Pancreas (tissue), 10 donors: ENCODE data around the gene IGSF11. TPM values are rescaled to one million over a fixed set of nuclear protein-coding genes. Genes with fewer than 3 reads are reported as not detected.
A peak's percentile ranks its signal among the peaks of the same experiment; 100 is the strongest.

ENCODE experiments used
- ATAC-seq, 4 donors: fragments of 200-7000 bp; cut with Tn5 transposase; one replicate each; pipeline versions ENCODE4 v1.8.0 to v1.9.1; 2020; ENCODE audit warnings: mild to moderate bottlenecking in 4 of 4, moderate library complexity in 4 of 4
- DNase-seq, 6 donors: peaks; one replicate each; pipeline ENCODE4 v3.0.0-alpha.2; 2020
- FAIRE-seq: peaks from 2 replicates; lab custom pipeline; 2012; peaks lifted over from hg19 to GRCh38; lab: Jason Lieb, UNC
- H3K27ac ChIP-seq, 4 donors: fragments of 200-600 bp; sonication (generic); 1 replicate in 3 of 4; 2 replicates in 1 of 4; pipeline versions ENCODE4 v1.5.0 to v1.8.0; 2020
- H3K27me3 ChIP-seq, 4 donors: fragments of 200-600 bp; one replicate each; pipeline ENCODE4 v1.8.0; 2021
- H3K36me3 ChIP-seq, 3 donors: fragments of 200-600 bp; sonication (generic) in 1 of 3; one replicate each; pipeline versions ENCODE4 v1.5.0 to v1.8.0; 2020 to 2021
- H3K4me1 ChIP-seq, 3 donors: fragments of 200-600 bp; one replicate each; pipeline ENCODE4 v1.8.0; 2021
- H3K4me3 ChIP-seq, 4 donors: fragments of 200-600 bp; sonication (generic) in 2 of 4; one replicate each; pipeline versions ENCODE4 v1.5.0 to v1.8.0; 2020 to 2021
- H3K9me3 ChIP-seq, 4 donors: fragments of 200-600 bp; one replicate each; pipeline ENCODE4 v1.8.0; 2021
- CTCF ChIP-seq, 4 donors: fragments of 200-600 bp; sonication (generic) in 3 of 4; IDR thresholded peaks; one replicate each; pipeline versions ENCODE4 v1.5.0 to v1.8.0; 2021; ENCODE audit warnings: antibody characterized with exemption in 4 of 4
- WGBS, 2 donors: extraction: QIAGEN DNeasy Blood & Tissue Kit; methylation state at CpG; one replicate each; pipeline ENCODE4 v1.1.7; 2013; 5-methylcytosine and 5-hydroxymethylcytosine counted together
- intact Hi-C, 3 donors: fragments of 100-400 bp; cut with DNase I; formaldehyde crosslinking; loops; one replicate each; pipeline versions ENCODE4 v1.11.1 to v1.14.2; 2022
- polyA plus RNA-seq, 2 donors: library from polyadenylated mRNA; stranded (reverse); fragments of 200-250 nt; gene quantifications; one replicate each; pipeline ENCODE4 v1.2.3, GENCODE V29; 2013
- total RNA-seq, 6 donors: library from RNA; stranded (reverse); fragmentation: NEBNext Ultra II Directional in 4 of 6; extraction: Animal tissue kit (Norgen Biotek cat#: 25700) in 4 of 6; gene quantifications; one replicate each; pipeline versions ENCODE4 v1.2.1 to v1.2.4, GENCODE V29; 2021 to 2023
- donor health status: healthy with polysubstance abuse.
- donor health status: DM: no; HTN: no; CAD: no; lungs with moderate emphysema.
- donor health status: DM: no; HTN: no; CAD: no.
- donor health status: control.
- donor health status: control.
- donor health status: Bipolar disorder and iron deficiency.
- donor health status: DM: yes; HTN: yes; CAD: no.
- donor health status: DM: no; HTN: no; CAD: no.
- donor health status: DM: no; HTN: no; CAD: no.
- donor health status: DM: yes; HTN: yes; CAD: no.

The IGSF11 gene
- total and polyA plus RNA-seq, 8 donors: 1.5 to 6.4 (median 3.3) TPM

- FAIRE-seq (no peak), ATAC-seq (no peak), DNase-seq (no peak)
- Histone ChIP-seq H3K9me3 (peaks cover 0 to 2% (median 0%) of the 10 kb centered on the region in 4 donors), H3K36me3 (no peaks in the 10 kb centered on the region), H3K4me3 (no peak overlapping the region), H3K27ac (no peak overlapping the region), H3K4me1 (no peaks in the 10 kb centered on the region), H3K27me3 (no peaks in the 10 kb centered on the region)
- TF ChIP-seq CTCF (IDR thresholded peaks at IDR 0.05): no peak
- WGBS, 2 donors: 82 to 87% methylated on average over 5 of the region's 5 CpGs
- intact Hi-C loops: no loop called here
Observed at GRCh38 chr3:118938183-118938961, 96.3 kb downstream of the IGSF11 start.

- DNase-seq: no peak
- ATAC-seq: no peak
- no peaks in the 10 kb centered on the region for H3K27me3 ChIP-seq
- no peak overlapping the region for H3K27ac ChIP-seq
- no peak for TF ChIP-seq CTCF (IDR thresholded peaks at IDR 0.05)
- 52 to 64% methylated on average over 1 of the region's 1 CpG for WGBS, 2 donors
- no peak overlapping the region for H3K4me3 ChIP-seq
- peaks cover 0 to 6% (median 0%) of the 10 kb centered on the region in 3 donors for H3K4me1 ChIP-seq
- H3K36me3 ChIP-seq: no peaks in the 10 kb centered on the region
- H3K9me3 ChIP-seq: peaks cover 0 to 2% (median 0%) of the 10 kb centered on the region in 4 donors
- intact Hi-C loops: no loop called here
- FAIRE-seq: no peak
Observed at GRCh38 chr3:118936811-118937210, 97.8 kb downstream of the IGSF11 start.

DNA sequence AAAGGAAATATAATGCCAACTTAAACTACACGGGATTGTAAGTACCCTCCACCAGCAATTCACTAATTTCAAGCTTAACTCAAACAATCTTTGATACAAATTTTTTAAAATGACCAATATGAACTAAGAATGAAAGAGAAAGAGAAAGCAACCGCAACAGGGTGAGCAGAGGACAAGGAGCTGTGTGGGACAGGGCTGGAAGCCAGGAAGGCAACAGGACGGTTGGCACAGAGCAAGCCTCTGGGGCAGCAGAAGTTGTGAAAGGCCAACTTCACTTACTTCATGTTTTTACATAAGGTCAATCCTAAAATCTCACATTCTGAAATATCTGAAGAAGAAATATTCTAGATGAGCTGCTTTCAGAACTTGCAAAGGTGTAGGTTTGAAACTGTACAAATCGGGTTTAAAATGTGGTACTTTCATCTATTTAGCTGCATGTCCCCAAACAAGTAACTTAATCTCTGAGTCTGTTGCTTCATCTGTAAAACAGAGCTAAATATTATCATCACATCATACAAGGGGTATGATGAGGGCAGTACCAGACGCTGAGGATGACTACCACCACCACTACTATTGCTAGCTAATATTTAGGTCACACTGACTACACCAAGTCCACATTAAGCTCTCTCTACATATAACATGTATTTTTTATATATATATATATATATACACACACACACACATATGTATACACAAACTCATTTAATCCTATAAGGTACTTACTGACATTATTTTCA is 101.7 kb downstream of the IGSF11 start:
- Histone ChIP-seq H3K4me1 (peaks cover 0 to 6% (median 0%) of the 10 kb centered on the region in 3 donors), H3K36me3 (no peaks in the 10 kb centered on the region), H3K9me3 (no peaks in the 10 kb centered on the region), H3K4me3 (peak overlapping the region in 1 of 4 donors; percentile 15), H3K27ac (no peak overlapping the region), H3K27me3 (no peaks in the 10 kb centered on the region)
- ATAC-seq: peak; percentile 63 to 91 (median 76)
- no peak for TF ChIP-seq CTCF (IDR thresholded peaks at IDR 0.05)
- intact Hi-C loops: no loop called here
- 60 to 77% methylated on average over 5 of the region's 5 CpGs for WGBS, 2 donors
- peak in 4 of 6 donors; percentile 20 to 59 (median 48) for DNase-seq
- no peak for FAIRE-seq

GRCh38 chr3:118931996-118932395 is 102.7 kb downstream of the IGSF11 start:
- intact Hi-C loops: no loop called here
- no peak for ATAC-seq
- FAIRE-seq: no peak
- Histone ChIP-seq H3K4me1 (peaks cover 0 to 6% (median 0%) of the 10 kb centered on the region in 3 donors), H3K27me3 (no peaks in the 10 kb centered on the region), H3K9me3 (no peaks in the 10 kb centered on the region), H3K4me3 (no peak overlapping the region), H3K36me3 (no peaks in the 10 kb centered on the region), H3K27ac (no peak overlapping the region)
- 95 to 98% methylated on average over 2 of the region's 2 CpGs for WGBS, 2 donors
- DNase-seq: no peak
- no peak for TF ChIP-seq CTCF (IDR thresholded peaks at IDR 0.05)
